ENCODE data around the gene COP1. TPM values are rescaled to one million over a fixed set of nuclear protein-coding genes. Genes with fewer than 3 reads are reported as not detected.

The COP1 gene
- total and polyA plus RNA-seq, 2 donors (not counting 3 experiments of a cell fraction or from before 2014, with no cell fraction given) = 16.5 to 40.9 TPM

DNA sequence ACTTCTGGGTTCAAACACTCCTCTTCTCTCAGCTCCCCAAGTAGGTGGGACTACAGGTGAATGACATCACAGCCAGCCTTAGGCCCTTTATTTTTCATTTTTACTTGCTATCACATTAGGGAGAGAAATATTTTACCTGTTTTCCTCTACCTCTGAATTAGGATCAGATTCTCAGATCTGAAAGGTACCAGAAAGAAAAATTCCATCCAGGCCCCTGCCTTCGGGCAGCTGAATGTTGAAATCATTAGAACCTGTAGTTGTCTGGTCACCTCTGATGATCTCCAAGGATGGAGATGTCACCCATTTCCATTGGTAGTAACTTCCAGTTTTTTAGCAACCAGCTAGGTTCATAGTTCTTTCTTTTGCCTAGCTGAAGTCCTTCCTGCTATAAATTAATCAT lies 288.1 kb downstream of the COP1 start:
- POLR2A ChIA-PET = no interaction called here

More for the DNA sequence above, 288.1 kb downstream of the COP1 start:
- H3K9me1 ChIP-seq (replicated peaks; ENCODE audit: control insufficient read depth, extremely low read depth, insufficient read depth, low read length) = no peaks in the 10 kb centered on the region
- H3K36me3 ChIP-seq (ENCODE audit: control insufficient read depth in 2 of 2, extremely low read depth in 1 of 2, insufficient read depth in 2 of 2, low read length in 2 of 2) = no peaks in the 10 kb centered on the region
- no peak overlapping the region for H2AFZ ChIP-seq (ENCODE audit: low read depth, low read length)
- no peaks in the 10 kb centered on the region for H3K9me3 ChIP-seq (replicated peaks; ENCODE audit: control insufficient read depth, insufficient read depth, low read length)
- no peak overlapping the region for H3K4me2 ChIP-seq (ENCODE audit: insufficient read depth, low read length)
- TF ChIP-seq, protein P1, sequence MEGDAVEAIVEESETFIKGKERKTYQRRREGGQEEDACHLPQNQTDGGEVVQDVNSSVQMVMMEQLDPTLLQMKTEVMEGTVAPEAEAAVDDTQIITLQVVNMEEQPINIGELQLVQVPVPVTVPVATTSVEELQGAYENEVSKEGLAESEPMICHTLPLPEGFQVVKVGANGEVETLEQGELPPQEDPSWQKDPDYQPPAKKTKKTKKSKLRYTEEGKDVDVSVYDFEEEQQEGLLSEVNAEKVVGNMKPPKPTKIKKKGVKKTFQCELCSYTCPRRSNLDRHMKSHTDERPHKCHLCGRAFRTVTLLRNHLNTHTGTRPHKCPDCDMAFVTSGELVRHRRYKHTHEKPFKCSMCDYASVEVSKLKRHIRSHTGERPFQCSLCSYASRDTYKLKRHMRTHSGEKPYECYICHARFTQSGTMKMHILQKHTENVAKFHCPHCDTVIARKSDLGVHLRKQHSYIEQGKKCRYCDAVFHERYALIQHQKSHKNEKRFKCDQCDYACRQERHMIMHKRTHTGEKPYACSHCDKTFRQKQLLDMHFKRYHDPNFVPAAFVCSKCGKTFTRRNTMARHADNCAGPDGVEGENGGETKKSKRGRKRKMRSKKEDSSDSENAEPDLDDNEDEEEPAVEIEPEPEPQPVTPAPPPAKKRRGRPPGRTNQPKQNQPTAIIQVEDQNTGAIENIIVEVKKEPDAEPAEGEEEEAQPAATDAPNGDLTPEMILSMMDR (IDR thresholded peaks at IDR 0.05; ENCODE audit: extremely low read depth in 1 of 2, insufficient read depth in 1 of 2, low read depth in 1 of 2, low read length in 2 of 2) = no peak
- TF ChIP-seq POLR2AphosphoS5 (IDR thresholded peaks at IDR 0.05; ENCODE audit: insufficient read depth, low read depth, low read length) (no peak), JUN (IDR thresholded peaks at IDR 0.05; ENCODE audit: borderline replicate concordance, insufficient read depth, insufficient read length, low read depth) (no peak), FOS (IDR thresholded peaks at IDR 0.05; ENCODE audit: borderline replicate concordance, insufficient read depth, low read length) (no peak), MYC (IDR thresholded peaks at IDR 0.05; ENCODE audit: low read depth, low read length) (no peak), GATA2 (IDR thresholded peaks at IDR 0.05; ENCODE audit: insufficient read depth, insufficient read length, low read depth, low read length) (no peak), MAX (IDR thresholded peaks at IDR 0.05; ENCODE audit: insufficient read depth, insufficient read length) (no peak), EZH2 (IDR thresholded peaks at IDR 0.05; ENCODE audit: borderline replicate concordance, low read depth, low read length, severe bottlenecking) (no peak), POLR2A (IDR thresholded peaks at IDR 0.05; ENCODE audit: low read depth, low read length) (no peak)
- dilution Hi-C loops (cut with MboI; ENCODE audit: extremely low pct_ligation_motif_present, low sequenced_read_pairs) (no loop called here), intact Hi-C loops (cut with micrococcal nuclease) (no loop called here)
- no peaks in the 10 kb centered on the region for H3K27me3 ChIP-seq (ENCODE audit: control insufficient read depth in 2 of 2, insufficient read depth in 2 of 2, low read length in 2 of 2)
- DNase-seq (ENCODE audit: low read depth, low spot score) (no peak), FAIRE-seq (no peak)
- CTCF ChIA-PET = no interaction called here
- BruUV-seq (replicated peaks) = no TSS peak
- no peak overlapping the region for H3K9ac ChIP-seq (replicated peaks; ENCODE audit: extremely low read depth, insufficient read depth, low read length)
- H3K4me1 ChIP-seq (ENCODE audit: control insufficient read depth, extremely low read depth, insufficient read depth, low read length) = no peaks in the 10 kb centered on the region
- H3K27ac ChIP-seq (ENCODE audit: insufficient read depth, low read depth, low read length) = no peak overlapping the region
- H3K79me2 ChIP-seq (ENCODE audit: control insufficient read depth, insufficient read depth, low read length) = no peaks in the 10 kb centered on the region
- H3K4me3 ChIP-seq (replicated peaks in 1 of 3; ENCODE audit: insufficient read depth in 1 of 3, low read depth in 1 of 3, low read length in 3 of 3) = no peak overlapping the region
- no peaks in the 10 kb centered on the region for H4K20me1 ChIP-seq (replicated peaks; ENCODE audit: control insufficient read depth, extremely low read depth, insufficient read depth, low read length)

Data from endothelial cell of umbilical vein (primary cell).